ENCODE results near the gene EARS2.

The EARS2 gene

DNA sequence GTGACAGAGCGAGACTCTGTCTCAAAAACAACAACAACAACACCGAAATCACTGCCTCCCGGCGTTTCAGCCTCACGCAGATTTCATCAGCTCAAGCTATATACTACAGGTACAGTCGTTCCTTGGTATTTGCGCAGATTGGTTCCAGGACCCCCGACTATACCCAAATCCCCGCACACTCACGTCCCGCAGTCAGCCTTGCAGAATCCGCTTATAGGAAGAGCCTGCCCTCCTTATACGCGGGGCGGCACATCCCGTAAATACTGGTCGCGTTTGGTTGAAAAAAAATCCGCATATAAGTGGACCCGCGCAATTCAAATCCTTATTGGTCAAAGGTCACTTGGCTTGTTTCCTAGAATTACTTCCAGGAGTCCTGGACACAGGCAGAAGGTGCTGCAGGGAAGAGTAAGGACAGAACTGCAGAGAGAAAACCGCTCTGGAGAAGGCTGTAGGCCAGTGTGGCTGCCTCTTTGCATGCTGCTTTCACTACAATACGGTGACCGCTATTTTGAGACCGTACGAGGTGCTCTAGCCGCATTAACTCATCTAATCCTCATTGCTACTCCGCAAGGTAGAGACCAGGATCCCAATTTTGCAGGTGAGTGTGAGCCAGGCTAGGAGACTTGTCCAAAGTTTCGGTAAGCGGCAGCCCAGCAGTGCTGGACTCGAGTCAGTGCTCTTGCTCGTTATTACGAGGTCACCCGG is 38.2 kb upstream of the EARS2 start:
- TF ChIP-seq TCF12 (IDR thresholded peaks at IDR 0.05; ENCODE audit: low read depth) (no peak), ZBTB7A (IDR thresholded peaks at IDR 0.05; ENCODE audit: low read depth) (no peak), CREB1 (IDR thresholded peaks at IDR 0.05; ENCODE audit: low read depth) (no peak), TEAD4 (IDR thresholded peaks at IDR 0.05) (no peak), YY1 (IDR thresholded peaks at IDR 0.05; ENCODE audit: low read depth) (no peak), CEBPB (IDR thresholded peaks at IDR 0.05) (no peak), FOXM1 (IDR thresholded peaks at IDR 0.05; ENCODE audit: borderline replicate concordance, low read depth) (no peak), EGR1 (IDR thresholded peaks at IDR 0.05) (no peak), RAD21 (IDR thresholded peaks at IDR 0.05; ENCODE audit: low read depth) (no peak), TAF1 (IDR thresholded peaks at IDR 0.05; ENCODE audit: low read depth) (no peak), EP300 (IDR thresholded peaks at IDR 0.05; ENCODE audit: borderline replicate concordance) (no peak), NFIC (IDR thresholded peaks at IDR 0.05) (no peak)
- TF ChIP-seq, protein P1, sequence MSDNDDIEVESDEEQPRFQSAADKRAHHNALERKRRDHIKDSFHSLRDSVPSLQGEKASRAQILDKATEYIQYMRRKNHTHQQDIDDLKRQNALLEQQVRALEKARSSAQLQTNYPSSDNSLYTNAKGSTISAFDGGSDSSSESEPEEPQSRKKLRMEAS (IDR thresholded peaks at IDR 0.05): no peak
- TF ChIP-seq, protein P2, sequence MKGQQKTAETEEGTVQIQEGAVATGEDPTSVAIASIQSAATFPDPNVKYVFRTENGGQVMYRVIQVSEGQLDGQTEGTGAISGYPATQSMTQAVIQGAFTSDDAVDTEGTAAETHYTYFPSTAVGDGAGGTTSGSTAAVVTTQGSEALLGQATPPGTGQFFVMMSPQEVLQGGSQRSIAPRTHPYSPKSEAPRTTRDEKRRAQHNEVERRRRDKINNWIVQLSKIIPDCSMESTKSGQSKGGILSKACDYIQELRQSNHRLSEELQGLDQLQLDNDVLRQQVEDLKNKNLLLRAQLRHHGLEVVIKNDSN (IDR thresholded peaks at IDR 0.05): no peak
- TF ChIP-seq, protein P3, sequence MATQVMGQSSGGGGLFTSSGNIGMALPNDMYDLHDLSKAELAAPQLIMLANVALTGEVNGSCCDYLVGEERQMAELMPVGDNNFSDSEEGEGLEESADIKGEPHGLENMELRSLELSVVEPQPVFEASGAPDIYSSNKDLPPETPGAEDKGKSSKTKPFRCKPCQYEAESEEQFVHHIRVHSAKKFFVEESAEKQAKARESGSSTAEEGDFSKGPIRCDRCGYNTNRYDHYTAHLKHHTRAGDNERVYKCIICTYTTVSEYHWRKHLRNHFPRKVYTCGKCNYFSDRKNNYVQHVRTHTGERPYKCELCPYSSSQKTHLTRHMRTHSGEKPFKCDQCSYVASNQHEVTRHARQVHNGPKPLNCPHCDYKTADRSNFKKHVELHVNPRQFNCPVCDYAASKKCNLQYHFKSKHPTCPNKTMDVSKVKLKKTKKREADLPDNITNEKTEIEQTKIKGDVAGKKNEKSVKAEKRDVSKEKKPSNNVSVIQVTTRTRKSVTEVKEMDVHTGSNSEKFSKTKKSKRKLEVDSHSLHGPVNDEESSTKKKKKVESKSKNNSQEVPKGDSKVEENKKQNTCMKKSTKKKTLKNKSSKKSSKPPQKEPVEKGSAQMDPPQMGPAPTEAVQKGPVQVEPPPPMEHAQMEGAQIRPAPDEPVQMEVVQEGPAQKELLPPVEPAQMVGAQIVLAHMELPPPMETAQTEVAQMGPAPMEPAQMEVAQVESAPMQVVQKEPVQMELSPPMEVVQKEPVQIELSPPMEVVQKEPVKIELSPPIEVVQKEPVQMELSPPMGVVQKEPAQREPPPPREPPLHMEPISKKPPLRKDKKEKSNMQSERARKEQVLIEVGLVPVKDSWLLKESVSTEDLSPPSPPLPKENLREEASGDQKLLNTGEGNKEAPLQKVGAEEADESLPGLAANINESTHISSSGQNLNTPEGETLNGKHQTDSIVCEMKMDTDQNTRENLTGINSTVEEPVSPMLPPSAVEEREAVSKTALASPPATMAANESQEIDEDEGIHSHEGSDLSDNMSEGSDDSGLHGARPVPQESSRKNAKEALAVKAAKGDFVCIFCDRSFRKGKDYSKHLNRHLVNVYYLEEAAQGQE (IDR thresholded peaks at IDR 0.05; ENCODE audit: low read depth): no peak

DNA sequence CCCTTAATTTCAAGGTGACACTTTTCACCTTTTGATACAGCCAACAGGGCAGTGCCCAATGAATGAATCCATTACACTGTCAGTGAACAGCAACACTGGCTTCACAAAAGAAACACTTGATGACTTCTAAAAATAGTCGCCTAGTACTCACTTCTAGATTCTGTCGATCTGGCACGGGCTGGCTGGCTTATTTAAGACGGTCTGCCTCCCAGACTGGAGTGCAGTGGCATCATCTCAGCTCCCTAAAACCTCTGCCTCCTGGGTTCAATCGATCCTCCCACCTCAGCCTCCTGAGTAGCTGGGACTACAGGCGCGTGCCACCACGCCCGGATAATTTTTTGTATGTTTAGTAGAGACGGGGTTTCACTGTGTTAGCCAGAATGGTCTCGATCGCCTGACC is 37.0 kb upstream of the EARS2 start:
- no peak for TF ChIP-seq TAF1 (IDR thresholded peaks at IDR 0.05; ENCODE audit: low read depth)
- no peak for TF ChIP-seq CREB1 (IDR thresholded peaks at IDR 0.05; ENCODE audit: low read depth)
- no peak for TF ChIP-seq ZBTB7A (IDR thresholded peaks at IDR 0.05; ENCODE audit: low read depth)
- TF ChIP-seq, protein P1 (IDR thresholded peaks at IDR 0.05): no peak
- no peak for TF ChIP-seq YY1 (IDR thresholded peaks at IDR 0.05; ENCODE audit: low read depth)
- TF ChIP-seq, protein P2 (IDR thresholded peaks at IDR 0.05): no peak
- no peak for TF ChIP-seq FOXM1 (IDR thresholded peaks at IDR 0.05; ENCODE audit: borderline replicate concordance, low read depth)
- no peak for TF ChIP-seq EGR1 (IDR thresholded peaks at IDR 0.05)
- TF ChIP-seq NFIC (IDR thresholded peaks at IDR 0.05): no peak
- TF ChIP-seq TCF12 (IDR thresholded peaks at IDR 0.05; ENCODE audit: low read depth): no peak
- TF ChIP-seq CEBPB (IDR thresholded peaks at IDR 0.05): no peak
- no peak for TF ChIP-seq EP300 (IDR thresholded peaks at IDR 0.05; ENCODE audit: borderline replicate concordance)
- TF ChIP-seq, protein P3 (IDR thresholded peaks at IDR 0.05; ENCODE audit: low read depth): no peak
- no peak for TF ChIP-seq RAD21 (IDR thresholded peaks at IDR 0.05; ENCODE audit: low read depth)
- TF ChIP-seq TEAD4 (IDR thresholded peaks at IDR 0.05): no peak

DNA sequence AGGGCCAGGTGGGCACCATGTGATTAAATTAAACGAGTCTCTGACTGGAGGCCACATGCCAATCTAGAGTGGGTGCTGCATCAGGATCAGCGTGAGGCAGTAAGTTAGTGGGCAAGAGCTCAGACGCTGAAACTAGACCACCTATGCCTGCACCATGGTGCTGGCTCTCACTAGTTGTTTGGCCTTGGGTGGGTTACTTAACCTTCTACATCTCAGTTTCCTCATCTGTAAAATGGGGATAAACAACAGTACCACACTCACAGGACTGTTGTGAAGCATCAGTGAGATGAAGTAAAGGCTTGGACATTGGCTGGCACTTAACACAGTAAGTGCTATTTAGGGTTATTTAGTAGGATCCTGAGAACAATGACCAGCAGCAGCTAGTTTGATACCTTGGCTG is 33.0 kb upstream of the EARS2 start:
- no peak for TF ChIP-seq NFIC (IDR thresholded peaks at IDR 0.05)
- TF ChIP-seq, protein P3 (IDR thresholded peaks at IDR 0.05; ENCODE audit: low read depth): no peak
- no peak for TF ChIP-seq TAF1 (IDR thresholded peaks at IDR 0.05; ENCODE audit: low read depth)
- no peak for TF ChIP-seq YY1 (IDR thresholded peaks at IDR 0.05; ENCODE audit: low read depth)
- no peak for TF ChIP-seq FOXM1 (IDR thresholded peaks at IDR 0.05; ENCODE audit: borderline replicate concordance, low read depth)
- no peak for TF ChIP-seq CREB1 (IDR thresholded peaks at IDR 0.05; ENCODE audit: low read depth)
- no peak for TF ChIP-seq EP300 (IDR thresholded peaks at IDR 0.05; ENCODE audit: borderline replicate concordance)
- TF ChIP-seq, protein P2 (IDR thresholded peaks at IDR 0.05): no peak
- no peak for TF ChIP-seq EGR1 (IDR thresholded peaks at IDR 0.05)

Data from Ishikawa (cell line).